ENCODE measurements around the gene CD247.

GRCh38 chr1:167472752-167473521 is 45.4 kb downstream of the CD247 start:
- TF ChIP-seq CSDC2 (CRISPR knock-in tag; IDR thresholded peaks at IDR 0.05) (no peak), PPARA (CRISPR knock-in tag; IDR thresholded peaks at IDR 0.05; ENCODE audit: borderline replicate concordance) (no peak)
